Glutamatergic neuron (in vitro differentiated cells): Measurements from ENCODE around the gene DNASE2B. TPM values are rescaled to one million over a fixed set of nuclear protein-coding genes. Genes with fewer than 3 reads are reported as not detected.

Experiments
- DNase-seq: peaks from one replicate; pipeline ENCODE4 v3.0.0; 2022
- H3K27ac Mint-ChIP-seq: one replicate; pipeline ENCODE4 v1.8.0; 2020; ENCODE audit warnings: mild to moderate bottlenecking, mixed read lengths, inconsistent platforms; ENCODE audit not compliant: unreplicated experiment
- H3K27me3 Mint-ChIP-seq: one replicate; pipeline ENCODE4 v1.8.0; 2020; ENCODE audit warnings: mild to moderate bottlenecking, moderate library complexity, mixed read lengths, inconsistent platforms; ENCODE audit not compliant: unreplicated experiment
- H3K36me3 Mint-ChIP-seq: one replicate; pipeline ENCODE4 v1.8.0; 2020; ENCODE audit warnings: mild to moderate bottlenecking, mixed read lengths, inconsistent platforms; ENCODE audit not compliant: unreplicated experiment
- H3K4me1 Mint-ChIP-seq: one replicate; pipeline ENCODE4 v1.8.0; 2020; ENCODE audit warnings: mild to moderate bottlenecking, low read depth, mixed read lengths, inconsistent platforms; ENCODE audit not compliant: unreplicated experiment
- H3K4me3 Mint-ChIP-seq: one replicate; pipeline ENCODE4 v1.8.0; 2020; ENCODE audit warnings: mild to moderate bottlenecking, mixed read lengths, inconsistent platforms; ENCODE audit not compliant: unreplicated experiment
- H3K9me3 Mint-ChIP-seq: one replicate; pipeline ENCODE4 v1.8.0; 2020; ENCODE audit warnings: mild to moderate bottlenecking, moderate library complexity, mixed read lengths, inconsistent platforms; ENCODE audit not compliant: unreplicated experiment
- CTCF ChIP-seq: fragments of 200-600 bp; sonication (generic); IDR thresholded peaks from one replicate; pipeline ENCODE4 v1.5.0; 2021; ENCODE audit not compliant: partially characterized antibody, unreplicated experiment
- total RNA-seq: library from RNA; stranded (reverse); fragmentation: NEBNext Ultra II Directional; extraction: Animal tissue kit (Norgen Biotek cat#: 25700); gene quantifications from one replicate; pipeline ENCODE4 v1.2.1, GENCODE V29; 2021; ENCODE audit not compliant: unreplicated experiment

Gene DNASE2B
- total RNA-seq, 1 donor from 2014 or later, result not detected

GRCh38 chr1:84402501-84402900 is 4.2 kb downstream of the DNASE2B start:
- DNase-seq, result no peak
- Mint-ChIP-seq H3K36me3 (no peaks in the 10 kb centered on the region), H3K4me1 (no peaks in the 10 kb centered on the region), H3K4me3 (no peak overlapping the region), H3K27me3 (peaks cover 2% of the 10 kb centered on the region), H3K9me3 (no peaks in the 10 kb centered on the region), H3K27ac (no peak overlapping the region)
- TF ChIP-seq CTCF, result no peak

- H3K36me3 Mint-ChIP-seq, result no peaks in the 10 kb centered on the region
- DNase-seq, result no peak
- H3K9me3 Mint-ChIP-seq, result no peaks in the 10 kb centered on the region
- H3K4me1 Mint-ChIP-seq, result no peaks in the 10 kb centered on the region
- H3K27me3 Mint-ChIP-seq, result peaks cover 2% of the 10 kb centered on the region
- no peak for TF ChIP-seq CTCF
- no peak overlapping the region for H3K4me3 Mint-ChIP-seq
- no peak overlapping the region for H3K27ac Mint-ChIP-seq
Measured at GRCh38 chr1:84403347-84403746, 5.1 kb downstream of the DNASE2B start.

- DNase-seq, result no peak
- no peak for TF ChIP-seq CTCF
- no peaks in the 10 kb centered on the region for H3K9me3 Mint-ChIP-seq
- no peaks in the 10 kb centered on the region for H3K4me1 Mint-ChIP-seq
- H3K36me3 Mint-ChIP-seq, result no peaks in the 10 kb centered on the region
- no peak overlapping the region for H3K4me3 Mint-ChIP-seq
- peaks cover 2% of the 10 kb centered on the region for H3K27me3 Mint-ChIP-seq
- no peak overlapping the region for H3K27ac Mint-ChIP-seq
Measured at GRCh38 chr1:84406346-84406861, 8.1 kb downstream of the DNASE2B start.

DNA sequence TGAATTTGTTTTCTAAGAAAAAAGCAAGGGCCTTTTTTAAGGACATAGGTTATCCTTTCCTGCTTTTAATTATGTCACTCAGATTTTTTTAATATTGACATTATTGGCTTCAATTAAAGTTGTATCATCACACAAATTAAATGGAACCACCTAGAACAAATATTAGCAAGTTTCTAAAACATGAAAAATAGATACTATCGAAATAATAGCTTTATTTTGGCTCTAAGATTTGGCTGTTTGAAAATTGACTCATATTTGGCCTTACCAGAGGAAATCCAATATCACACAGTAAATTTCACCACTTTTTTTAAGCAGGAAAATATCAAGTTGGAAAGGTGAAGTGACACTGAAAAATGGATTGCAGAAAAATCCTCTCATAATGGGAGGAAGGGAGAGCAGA is 9.2 kb downstream of the DNASE2B start:
- Mint-ChIP-seq H3K9me3 (no peaks in the 10 kb centered on the region), H3K4me1 (no peaks in the 10 kb centered on the region), H3K27ac (no peak overlapping the region), H3K27me3 (peaks cover 2% of the 10 kb centered on the region), H3K36me3 (no peaks in the 10 kb centered on the region), H3K4me3 (no peak overlapping the region)
- no peak for TF ChIP-seq CTCF
- DNase-seq, result no peak

DNA sequence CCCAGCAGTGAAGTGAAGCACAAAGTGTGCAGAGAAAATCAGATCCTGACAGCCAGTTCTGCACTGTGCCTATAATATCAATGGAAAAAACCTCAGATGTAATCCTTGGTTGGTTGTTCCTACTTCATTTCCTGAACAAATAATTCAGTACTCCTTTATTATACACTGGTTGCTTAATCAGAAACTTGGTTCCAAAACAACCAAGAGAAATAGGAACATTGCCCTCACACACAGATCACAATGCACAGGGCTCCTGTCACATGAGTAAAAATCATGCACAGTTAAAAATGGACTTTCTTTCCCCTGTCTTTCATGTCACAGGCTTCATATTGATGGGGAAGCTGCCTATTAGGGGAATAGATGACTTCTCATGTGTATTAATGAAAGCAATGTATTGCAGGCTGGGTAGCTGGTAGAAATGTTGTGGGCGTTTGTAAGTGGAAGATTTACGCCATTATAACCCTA is 9.7 kb downstream of the DNASE2B start:
- no peak for TF ChIP-seq CTCF
- Mint-ChIP-seq H3K4me3 (no peak overlapping the region), H3K27ac (no peak overlapping the region), H3K9me3 (no peaks in the 10 kb centered on the region), H3K4me1 (no peaks in the 10 kb centered on the region), H3K36me3 (no peaks in the 10 kb centered on the region), H3K27me3 (peaks cover 2% of the 10 kb centered on the region)
- no peak for DNase-seq
